Lower lobe of right lung (tissue), 2 donors: ENCODE results near the gene STIL. TPM values are rescaled to one million over a fixed set of nuclear protein-coding genes. Genes with fewer than 3 reads are reported as not detected.

Experiments used
- ATAC-seq, 2 donors: fragments of 200-7000 bp; cut with Tn5 transposase; one replicate each; pipeline ENCODE4 v1.9.1; 2020 to 2022; ENCODE audit warnings: mild to moderate bottlenecking in 2 of 2, moderate library complexity in 2 of 2
- DNase-seq: peaks from one replicate; pipeline ENCODE4 v3.0.0-alpha.2; 2020
- H3K27ac ChIP-seq: fragments of 200-600 bp; one replicate; pipeline ENCODE4 v1.8.0; 2022
- H3K27me3 ChIP-seq: fragments of 200-600 bp; one replicate; pipeline ENCODE4 v1.8.0; 2022; ENCODE audit warnings: low read depth
- H3K36me3 ChIP-seq: fragments of 200-600 bp; one replicate; pipeline ENCODE4 v1.8.0; 2022; ENCODE audit warnings: mild to moderate bottlenecking
- H3K4me1 ChIP-seq: fragments of 200-600 bp; one replicate; pipeline ENCODE4 v1.8.0; 2022
- H3K4me3 ChIP-seq: fragments of 200-600 bp; one replicate; pipeline ENCODE4 v1.8.0; 2022; ENCODE audit warnings: mild to moderate bottlenecking
- H3K9me3 ChIP-seq: fragments of 200-600 bp; one replicate; pipeline ENCODE4 v1.8.0; 2022
- intact Hi-C: fragments of 100-400 bp; cut with DNase I; formaldehyde crosslinking; loops from one replicate; pipeline ENCODE4 v1.11.0; 2022
- total RNA-seq: library from RNA; stranded (reverse); fragmentation: NEBNext Ultra II Directional; extraction: Animal tissue kit (Norgen Biotek cat#: 25700); gene quantifications from one replicate; pipeline ENCODE4 v1.2.1, GENCODE V29; 2021
- TF ChIP-seq, protein P1 (sequence below): fragments of 200-600 bp; IDR thresholded peaks from one replicate; pipeline ENCODE4 v1.8.0; 2022; ENCODE audit warnings: antibody characterized with exemption, mild to moderate bottlenecking
- donor health status: DM: no; HTN: yes; CAD: no; lungs with severe emphysema.

STIL gene
- total RNA-seq, 1 donor from 2014 or later = 1.6 TPM

DNA sequence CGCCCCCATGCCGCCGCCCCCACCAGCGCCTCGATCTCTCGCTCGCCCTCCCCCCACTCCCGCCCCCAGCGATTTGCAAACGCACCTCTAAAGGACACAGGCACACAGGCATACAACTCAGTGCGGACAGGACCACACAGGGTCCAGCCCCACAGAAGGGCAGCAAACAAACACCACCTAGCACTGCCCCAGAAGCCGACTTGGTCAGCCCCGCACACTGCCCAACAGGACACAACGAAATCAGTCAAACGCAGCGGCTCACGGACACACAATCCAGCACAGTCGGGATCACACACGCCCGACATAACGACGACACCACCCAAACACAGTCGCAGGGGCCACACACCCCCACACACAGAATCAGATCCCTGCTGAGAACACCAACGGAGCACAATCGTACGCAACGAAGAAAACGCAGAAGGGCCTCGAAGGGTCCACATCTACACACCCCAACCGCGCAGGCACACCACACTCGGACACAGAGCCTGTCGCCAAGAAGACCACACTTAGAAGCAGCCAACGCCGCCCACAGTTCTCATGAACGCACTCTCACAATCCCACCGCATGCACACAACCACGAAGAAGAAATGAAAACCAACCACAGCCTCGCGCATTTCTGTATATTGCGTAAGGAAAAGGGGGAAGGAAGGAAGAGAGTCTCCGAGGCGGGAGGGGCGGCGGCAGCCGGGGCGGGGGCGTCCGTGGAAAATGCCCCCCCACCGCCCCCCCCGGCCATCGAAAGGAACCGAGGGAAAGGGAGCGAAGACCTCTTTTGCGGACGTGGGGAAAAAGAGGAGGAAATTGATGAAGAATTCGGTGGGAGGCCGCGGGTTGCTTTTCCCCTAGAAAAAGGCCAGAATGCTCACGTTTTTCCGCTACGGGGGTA lies 82.4 kb downstream of the STIL start:
- H3K4me3 ChIP-seq = peak overlapping the region; percentile 56
- intact Hi-C loops = no loop called here
- H3K27me3 ChIP-seq = peaks cover 77% of the 10 kb centered on the region
- H3K27ac ChIP-seq = peak overlapping the region; percentile 87
- DNase-seq (no peak), ATAC-seq (peak; percentile 16 to 43)
- peaks cover 43% of the 10 kb centered on the region for H3K4me1 ChIP-seq
- H3K36me3 ChIP-seq = no peaks in the 10 kb centered on the region
- TF ChIP-seq, protein P1, sequence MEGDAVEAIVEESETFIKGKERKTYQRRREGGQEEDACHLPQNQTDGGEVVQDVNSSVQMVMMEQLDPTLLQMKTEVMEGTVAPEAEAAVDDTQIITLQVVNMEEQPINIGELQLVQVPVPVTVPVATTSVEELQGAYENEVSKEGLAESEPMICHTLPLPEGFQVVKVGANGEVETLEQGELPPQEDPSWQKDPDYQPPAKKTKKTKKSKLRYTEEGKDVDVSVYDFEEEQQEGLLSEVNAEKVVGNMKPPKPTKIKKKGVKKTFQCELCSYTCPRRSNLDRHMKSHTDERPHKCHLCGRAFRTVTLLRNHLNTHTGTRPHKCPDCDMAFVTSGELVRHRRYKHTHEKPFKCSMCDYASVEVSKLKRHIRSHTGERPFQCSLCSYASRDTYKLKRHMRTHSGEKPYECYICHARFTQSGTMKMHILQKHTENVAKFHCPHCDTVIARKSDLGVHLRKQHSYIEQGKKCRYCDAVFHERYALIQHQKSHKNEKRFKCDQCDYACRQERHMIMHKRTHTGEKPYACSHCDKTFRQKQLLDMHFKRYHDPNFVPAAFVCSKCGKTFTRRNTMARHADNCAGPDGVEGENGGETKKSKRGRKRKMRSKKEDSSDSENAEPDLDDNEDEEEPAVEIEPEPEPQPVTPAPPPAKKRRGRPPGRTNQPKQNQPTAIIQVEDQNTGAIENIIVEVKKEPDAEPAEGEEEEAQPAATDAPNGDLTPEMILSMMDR = no peak
- H3K9me3 ChIP-seq = no peaks in the 10 kb centered on the region

DNA sequence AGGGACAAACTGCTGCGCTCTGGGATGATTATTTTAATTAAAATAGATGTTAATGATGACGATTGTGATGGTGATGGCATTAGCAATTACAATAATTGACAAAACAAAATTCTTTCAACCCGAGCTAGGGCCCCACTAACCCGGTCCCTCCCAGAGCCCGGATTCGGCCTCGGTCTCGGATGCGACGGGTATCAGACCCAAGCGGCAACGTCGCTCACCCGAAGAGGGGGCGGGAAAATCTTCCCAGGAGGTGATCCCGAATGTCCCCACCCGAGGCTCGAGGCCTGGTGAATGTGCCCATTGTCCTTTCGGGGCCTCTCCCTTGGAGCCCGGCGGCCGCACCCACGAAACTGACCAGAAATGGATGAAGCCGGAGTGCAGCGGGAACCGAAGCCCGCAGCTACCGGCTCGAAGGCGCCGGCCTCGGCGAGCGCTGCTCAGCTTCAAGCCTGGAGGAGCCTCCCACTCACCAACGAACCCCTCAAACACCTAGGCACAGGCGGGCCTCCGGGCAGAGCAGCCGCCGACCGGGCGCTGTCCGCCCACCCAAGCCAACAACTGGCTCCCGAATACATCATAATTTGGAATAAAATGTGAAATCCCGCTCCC lies 83.2 kb downstream of the STIL start:
- Histone ChIP-seq H3K9me3 (no peaks in the 10 kb centered on the region), H3K4me3 (peak overlapping the region; percentile 56), H3K36me3 (no peaks in the 10 kb centered on the region), H3K27ac (peak overlapping the region; percentile 87), H3K4me1 (peaks cover 44% of the 10 kb centered on the region), H3K27me3 (peaks cover 84% of the 10 kb centered on the region)
- ATAC-seq (no peak), DNase-seq (no peak)
- intact Hi-C loops = no loop called here
- TF ChIP-seq, protein P1 = no peak

DNA sequence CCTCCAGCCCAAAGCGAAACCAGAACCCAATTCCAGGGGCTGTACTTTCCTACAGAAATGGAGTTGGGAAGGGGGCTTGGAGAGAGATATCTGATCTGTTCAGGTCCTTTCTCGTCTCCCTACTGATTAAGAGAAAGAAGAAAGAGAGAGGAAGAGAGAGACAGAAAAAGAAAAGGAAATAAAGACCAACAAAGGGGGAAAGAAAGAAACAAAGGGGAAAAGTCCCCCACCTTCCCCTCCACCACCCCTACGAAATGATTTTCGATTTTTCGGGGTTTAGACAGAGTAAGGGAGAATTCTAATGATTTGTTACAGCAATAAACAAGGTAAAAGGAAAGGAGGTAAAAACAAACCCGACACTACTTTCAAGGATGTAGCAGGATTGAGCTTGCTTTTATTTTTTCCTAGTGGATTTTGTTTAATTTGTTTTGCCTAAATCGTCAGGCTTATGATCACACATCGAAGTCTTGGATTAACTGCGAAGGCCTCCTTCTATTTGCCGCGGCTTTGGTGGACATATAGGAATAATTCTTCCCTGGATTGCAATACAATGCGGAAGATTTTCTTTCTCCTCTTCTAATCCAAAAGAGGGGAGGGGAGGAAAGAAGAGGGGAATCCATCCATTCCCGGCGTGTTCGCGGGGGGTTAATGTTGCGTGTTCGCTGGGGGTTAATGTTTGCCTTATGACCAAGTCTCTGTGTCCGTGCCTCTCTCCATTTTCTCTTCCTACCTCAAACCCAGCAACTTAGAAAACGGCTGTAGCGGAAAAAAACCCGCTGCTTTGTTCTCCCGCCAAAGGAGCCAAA lies 83.9 kb downstream of the STIL start:
- peak overlapping the region; percentile 87 for H3K27ac ChIP-seq
- TF ChIP-seq, protein P1 = no peak
- ATAC-seq (no peak), DNase-seq (no peak)
- peaks cover 91% of the 10 kb centered on the region for H3K27me3 ChIP-seq
- intact Hi-C loops = no loop called here
- H3K4me3 ChIP-seq = peak overlapping the region; percentile 56
- H3K9me3 ChIP-seq = no peaks in the 10 kb centered on the region
- H3K4me1 ChIP-seq = peaks cover 41% of the 10 kb centered on the region
- H3K36me3 ChIP-seq = no peaks in the 10 kb centered on the region

DNA sequence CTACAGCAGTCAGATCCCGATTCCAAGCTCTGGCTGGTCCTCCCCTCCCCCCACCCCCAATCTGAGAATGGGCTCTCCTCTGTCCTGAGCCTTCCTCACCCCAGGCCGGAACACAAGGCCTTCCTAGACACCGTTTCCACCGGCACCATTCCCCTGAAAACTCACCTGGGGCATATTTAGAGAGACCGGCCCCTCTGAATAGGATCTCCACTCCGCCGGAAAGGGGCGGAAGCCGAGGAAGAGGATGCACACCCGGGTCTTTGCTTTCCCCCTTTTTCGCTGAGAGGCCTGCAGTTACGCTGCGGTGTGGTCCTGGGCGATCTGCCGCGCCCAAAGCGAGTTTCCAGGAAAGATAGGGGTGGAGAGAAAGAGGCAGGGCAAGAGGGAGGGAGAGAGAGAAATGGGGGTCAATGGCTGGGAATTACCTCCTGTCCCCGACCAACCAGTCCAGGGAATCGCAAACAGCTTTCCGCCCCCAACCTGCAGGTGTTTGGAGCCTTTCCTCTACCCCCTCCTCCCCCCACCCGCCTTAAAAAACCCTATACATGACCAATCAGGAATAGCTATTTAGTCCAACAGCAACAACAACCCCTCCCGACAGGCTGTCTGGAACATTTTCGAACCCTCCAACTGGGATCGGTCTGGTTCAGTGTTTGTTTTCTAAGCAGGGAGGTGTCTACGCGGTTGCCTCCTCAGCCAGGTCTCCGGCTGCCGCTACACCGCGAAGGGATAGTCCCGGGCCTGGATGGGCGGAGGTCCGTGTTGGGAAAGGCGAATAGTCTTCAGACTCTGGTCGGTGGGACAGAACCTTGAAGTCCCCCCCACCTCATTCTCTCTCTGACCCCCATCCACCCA lies 84.7 kb downstream of the STIL start:
- no peak for ATAC-seq
- intact Hi-C loops = no loop called here
- Histone ChIP-seq H3K27me3 (peaks cover 98% of the 10 kb centered on the region), H3K27ac (peak overlapping the region; percentile 87), H3K36me3 (no peaks in the 10 kb centered on the region), H3K4me1 (peaks cover 40% of the 10 kb centered on the region), H3K4me3 (peak overlapping the region; percentile 56), H3K9me3 (no peaks in the 10 kb centered on the region)
- TF ChIP-seq, protein P1 = no peak
- DNase-seq = no peak

DNA sequence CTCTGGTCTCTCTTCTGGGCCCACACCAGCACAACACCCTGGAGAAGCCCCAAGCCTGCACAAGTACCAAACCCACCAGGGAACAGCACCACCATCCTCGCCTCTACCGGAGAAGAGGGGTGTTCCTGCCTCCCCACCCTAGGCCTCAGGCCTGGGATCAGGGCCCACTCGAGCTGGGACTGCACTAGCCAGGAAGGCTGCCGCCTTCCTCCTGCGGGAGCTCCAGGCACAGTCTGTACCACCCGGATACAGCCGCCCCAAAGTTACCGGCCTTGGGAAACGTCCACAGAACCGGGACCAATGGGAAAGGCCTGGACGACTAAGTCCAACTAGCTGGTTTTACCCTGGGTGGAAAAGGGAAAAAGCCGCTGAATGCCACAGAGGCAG lies 85.3 kb downstream of the STIL start:
- Histone ChIP-seq H3K27ac (peak overlapping the region; percentile 87), H3K9me3 (no peaks in the 10 kb centered on the region), H3K27me3 (peaks cover 98% of the 10 kb centered on the region), H3K36me3 (no peaks in the 10 kb centered on the region), H3K4me1 (peaks cover 40% of the 10 kb centered on the region), H3K4me3 (peak overlapping the region; percentile 56)
- ATAC-seq = no peak
- no peak for DNase-seq
- intact Hi-C loops = no loop called here
- TF ChIP-seq, protein P1 = no peak
